SIG-M5 (cell line): ENCODE data around the gene DYSF.

Source experiments
- DNase-seq: peaks from one replicate; lab custom pipeline; 2025; lab: John Stamatoyannopoulos, UW

DYSF gene

GRCh38 chr2:71530641-71531332, 77.4 kb downstream of the DYSF start:
- no peak for DNase-seq

- DNase-seq = no peak
Observed at GRCh38 chr2:71531522-71532047, 78.2 kb downstream of the DYSF start.

DNA sequence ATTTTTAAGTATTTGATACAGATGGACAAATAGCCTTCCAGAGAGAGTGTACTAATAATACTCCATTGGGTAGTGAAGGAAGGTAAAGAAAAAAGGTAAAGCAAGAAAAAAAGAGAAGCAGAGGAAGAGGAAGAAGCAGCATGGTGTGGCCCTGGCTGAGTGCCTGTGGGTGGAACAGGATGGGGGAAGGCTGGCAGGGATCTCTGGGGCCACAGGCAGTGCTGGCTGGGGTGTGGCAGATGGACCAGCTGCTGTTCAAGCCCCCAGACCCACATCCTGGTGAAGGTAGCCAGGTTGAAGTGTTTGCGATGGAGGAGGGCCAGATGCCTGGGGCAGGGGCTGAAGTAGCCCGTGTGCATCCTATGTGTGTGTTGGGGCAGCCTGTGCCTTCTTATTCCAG, 79.0 kb downstream of the DYSF start:
- DNase-seq = no peak

DNA sequence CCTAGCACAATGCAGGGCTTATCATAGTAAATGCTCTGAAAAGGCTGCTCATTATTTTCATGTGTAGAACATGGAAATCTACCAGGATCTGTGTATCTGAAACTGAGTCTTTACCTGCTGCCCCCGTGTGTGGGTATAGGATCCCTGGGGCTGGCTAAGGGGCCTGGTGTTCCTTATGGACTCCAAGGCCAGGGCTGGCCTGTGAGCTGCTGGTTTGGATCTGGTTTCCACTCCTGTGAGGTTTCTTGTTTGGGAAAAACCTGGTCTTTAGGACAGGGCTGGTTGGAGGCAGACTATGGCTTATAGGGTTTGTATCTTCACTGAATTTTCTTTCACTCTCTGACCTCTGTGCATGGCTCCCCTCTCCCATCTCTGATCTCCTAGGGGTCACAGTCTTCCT, 80.8 kb downstream of the DYSF start:
- no peak for DNase-seq

- DNase-seq = no peak
Observed at GRCh38 chr2:71534826-71535225, 81.5 kb downstream of the DYSF start.

DNA sequence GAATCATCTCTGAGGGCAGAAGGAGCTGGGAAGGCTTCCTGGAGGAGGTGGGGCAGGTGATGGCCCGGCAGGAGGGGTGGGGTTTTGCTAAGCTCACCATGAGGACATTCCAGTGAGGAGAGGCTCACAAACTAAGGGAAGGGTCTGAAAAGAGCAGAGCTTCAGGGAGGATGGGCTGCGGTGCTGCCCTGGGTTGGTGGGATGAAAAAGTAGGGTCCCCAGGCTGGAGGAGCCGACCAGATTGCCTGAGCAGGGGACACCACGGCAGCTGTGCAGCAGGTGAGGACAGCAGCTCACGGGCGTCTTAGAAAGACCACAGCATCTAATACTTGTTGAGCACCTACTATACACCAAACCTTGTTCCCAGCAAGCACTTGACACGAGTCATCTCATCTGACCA, 82.2 kb downstream of the DYSF start:
- DNase-seq = no peak

- DNase-seq = no peak
Observed at GRCh38 chr2:71536226-71536671, 82.9 kb downstream of the DYSF start.

- DNase-seq = no peak
Observed at GRCh38 chr2:71538241-71538640, 84.9 kb downstream of the DYSF start.

DNA sequence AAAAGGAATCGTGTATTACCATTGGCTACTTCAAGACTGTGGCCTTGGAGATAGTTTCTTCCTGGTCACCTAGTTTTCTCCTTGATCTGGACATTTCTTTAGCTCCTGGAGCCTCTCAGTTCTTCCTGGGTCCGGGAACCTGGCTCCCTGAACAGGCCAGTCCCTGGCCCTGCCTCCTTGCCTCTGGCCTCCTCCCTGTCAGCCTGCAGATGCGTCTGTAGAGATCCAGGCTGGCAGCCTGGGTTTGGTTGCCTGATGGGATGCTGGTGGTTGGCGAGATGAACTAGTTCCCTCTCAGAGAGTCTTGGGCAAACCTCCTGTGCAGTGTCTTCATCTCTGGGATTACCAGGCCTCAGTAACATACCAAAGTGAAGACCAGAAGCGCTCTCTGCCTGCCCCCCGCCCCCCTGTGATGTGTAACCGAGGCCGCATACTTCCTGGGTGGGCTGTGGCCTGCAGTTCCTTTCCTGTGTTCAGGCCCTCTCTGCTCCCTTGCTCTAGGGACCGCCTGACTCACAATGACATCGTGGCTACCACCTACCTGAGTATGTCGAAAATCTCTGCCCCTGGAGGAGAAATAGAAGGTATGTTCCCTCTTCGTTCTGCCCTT, 85.4 kb downstream of the DYSF start:
- no peak for DNase-seq

DNA sequence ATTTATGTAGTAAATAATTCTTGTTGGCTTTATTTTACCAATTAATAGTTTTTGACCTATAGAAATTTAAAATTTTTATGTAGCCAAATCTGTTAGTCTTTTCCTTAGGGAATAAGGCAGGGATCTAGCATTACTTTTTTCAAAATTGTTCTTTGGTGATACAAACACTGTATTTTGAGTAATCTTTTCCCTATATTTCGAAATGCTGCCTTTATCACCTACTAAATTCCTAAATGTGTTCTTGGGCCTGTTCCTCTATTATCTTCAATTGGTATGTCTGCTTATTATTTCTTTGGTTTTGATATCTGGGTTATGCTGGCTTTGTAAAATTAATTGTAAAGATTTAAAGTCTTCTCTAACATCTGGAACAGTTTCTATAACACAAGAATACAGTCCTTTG, 87.5 kb downstream of the DYSF start:
- DNase-seq = no peak

DNA sequence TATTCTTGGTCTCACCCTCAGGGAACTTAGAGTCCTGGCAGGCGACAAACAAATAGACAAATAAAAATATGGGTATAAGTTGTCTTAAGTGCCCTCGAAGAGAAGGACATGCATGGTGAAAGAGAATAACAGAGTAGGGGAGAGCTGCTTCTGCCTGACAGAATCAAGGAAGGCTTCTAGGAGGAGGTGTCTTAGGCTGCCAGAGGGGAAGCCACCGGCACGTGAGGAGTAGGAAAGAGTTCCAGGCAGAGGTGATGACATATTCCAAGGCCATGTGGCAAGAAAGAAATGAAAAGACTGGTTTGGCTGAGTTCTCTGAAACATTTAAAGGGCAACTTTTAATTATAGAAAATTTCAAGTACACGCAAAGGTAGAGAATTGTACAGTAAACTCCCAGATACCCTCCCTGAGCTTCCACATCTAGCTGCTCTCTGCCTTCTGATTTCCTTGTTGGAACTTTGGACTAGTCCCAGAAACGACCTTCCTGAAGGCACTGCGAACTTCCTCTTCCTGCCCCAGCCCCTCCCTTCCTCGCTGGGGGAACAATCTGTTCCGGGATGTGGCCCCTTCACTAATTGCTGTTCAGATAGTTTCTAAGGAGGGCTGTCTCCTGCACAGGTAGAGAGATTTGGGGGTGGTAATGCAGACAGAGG, 91.7 kb downstream of the DYSF start:
- DNase-seq = no peak

GRCh38 chr2:71545572-71546274, 92.4 kb downstream of the DYSF start:
- DNase-seq = no peak

GRCh38 chr2:71546275-71546638, 92.9 kb downstream of the DYSF start:
- no peak for DNase-seq

DNA sequence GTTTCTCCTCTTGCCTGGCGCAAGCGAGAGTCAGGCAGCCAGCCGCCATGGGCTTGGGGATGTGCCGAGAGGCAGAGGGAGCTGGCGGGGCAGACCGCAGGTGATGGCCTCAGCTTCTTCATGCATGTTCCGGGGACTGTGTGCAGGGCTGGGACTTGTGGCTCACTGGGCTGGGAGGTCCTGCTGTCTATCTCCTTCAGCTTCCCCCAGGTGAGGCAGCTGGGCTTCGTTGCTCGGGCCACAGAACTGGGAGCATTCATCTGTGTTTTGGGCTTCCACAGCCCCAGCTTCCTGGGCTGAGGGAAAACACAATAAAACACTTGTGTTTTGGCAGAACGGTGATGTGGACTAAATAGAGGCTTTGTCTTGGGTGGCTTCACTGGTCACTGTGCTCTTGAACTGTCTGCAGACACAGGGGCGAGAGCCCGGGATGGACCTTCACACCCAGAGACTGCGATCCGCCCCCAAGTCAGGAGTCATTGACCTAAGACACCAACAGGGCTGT, 93.5 kb downstream of the DYSF start:
- DNase-seq = no peak

- no peak for DNase-seq
Observed at GRCh38 chr2:71547616-71548285, 94.4 kb downstream of the DYSF start.

GRCh38 chr2:71548646-71549425, 95.5 kb downstream of the DYSF start:
- DNase-seq = no peak

- DNase-seq = no peak
Observed at GRCh38 chr2:71550801-71551630, 97.7 kb downstream of the DYSF start.

DNA sequence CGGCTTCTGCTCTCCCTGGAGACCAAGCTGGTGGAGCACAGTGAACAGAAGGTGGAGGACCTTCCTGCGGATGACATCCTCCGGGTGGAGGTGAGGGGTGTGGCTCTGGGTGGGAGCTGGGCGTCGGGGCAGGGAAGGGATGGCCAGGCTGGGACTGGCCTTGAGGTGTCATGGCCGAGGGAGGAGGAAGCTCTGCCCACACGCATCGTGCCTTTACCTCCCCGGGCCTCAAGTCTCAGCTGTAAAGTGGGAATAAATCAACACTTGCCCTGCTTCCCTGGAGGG, 98.2 kb downstream of the DYSF start:
- DNase-seq = no peak

- no peak for DNase-seq
Observed at GRCh38 chr2:71552356-71552755, 99.0 kb downstream of the DYSF start.

DNA sequence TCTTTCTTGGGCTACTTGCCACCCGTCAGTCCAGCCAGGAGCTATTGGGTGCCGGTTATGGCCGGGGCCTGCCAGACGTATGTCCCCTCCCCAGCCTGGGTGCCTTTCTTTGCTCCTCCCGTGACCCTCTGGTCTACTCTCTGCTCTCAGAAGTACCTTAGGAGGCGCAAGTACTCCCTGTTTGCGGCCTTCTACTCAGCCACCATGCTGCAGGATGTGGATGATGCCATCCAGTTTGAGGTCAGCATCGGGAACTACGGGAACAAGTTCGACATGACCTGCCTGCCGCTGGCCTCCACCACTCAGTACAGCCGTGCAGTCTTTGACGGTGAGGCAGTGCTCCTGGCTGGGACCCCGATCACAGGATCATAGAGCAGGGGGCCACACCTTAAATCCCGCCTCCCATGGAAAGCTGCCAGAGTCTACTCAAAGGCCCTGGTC, 99.5 kb downstream of the DYSF start:
- no peak for DNase-seq
